HTERT RPE-1 (cell line): Measurements from ENCODE around the gene COG6.

Experiments used
- in situ Hi-C: fragments of 300-500 bp; cut with MboI; formaldehyde crosslinking; loops from 4 replicates; pipeline ENCODE4 v1.14.3; 2020; ENCODE audit warnings: low sequenced_read_pairs

Gene COG6

GRCh38 chr13:39767791-39768517 is 112.5 kb downstream of the COG6 start:
- in situ Hi-C loops: no loop called here

- in situ Hi-C loops: no loop called here
These were observed 113.5 kb downstream of the COG6 start for GRCh38 chr13:39768962-39769361.

- in situ Hi-C loops: no loop called here
These were observed 115.0 kb downstream of the COG6 start for GRCh38 chr13:39770221-39771090.

GRCh38 chr13:39773833-39774232 is 118.4 kb downstream of the COG6 start:
- in situ Hi-C loops: no loop called here

GRCh38 chr13:39776439-39776838 is 121.0 kb downstream of the COG6 start:
- in situ Hi-C loops: no loop called here

- in situ Hi-C loops: no loop called here
These were observed 121.6 kb downstream of the COG6 start for GRCh38 chr13:39777021-39777420.

- in situ Hi-C loops: no loop called here
These were observed 122.1 kb downstream of the COG6 start for GRCh38 chr13:39777527-39778061.

GRCh38 chr13:39779337-39780265 is 124.1 kb downstream of the COG6 start:
- in situ Hi-C loops: no loop called here

GRCh38 chr13:39780711-39781110 is 125.2 kb downstream of the COG6 start:
- in situ Hi-C loops: no loop called here

- in situ Hi-C loops: no loop called here
These were observed 125.9 kb downstream of the COG6 start for GRCh38 chr13:39781381-39781780.

- in situ Hi-C loops: no loop called here
These were observed 127.6 kb downstream of the COG6 start for GRCh38 chr13:39783051-39783450.

GRCh38 chr13:39784347-39784746 is 128.9 kb downstream of the COG6 start:
- in situ Hi-C loops: no loop called here

- in situ Hi-C loops: no loop called here
These were observed 130.6 kb downstream of the COG6 start for GRCh38 chr13:39786091-39786490.

GRCh38 chr13:39787086-39787487 is 131.6 kb downstream of the COG6 start:
- in situ Hi-C loops: no loop called here

- in situ Hi-C loops: no loop called here
These were observed 132.6 kb downstream of the COG6 start for GRCh38 chr13:39788102-39788501.

- in situ Hi-C loops: no loop called here
These were observed 134.0 kb downstream of the COG6 start for GRCh38 chr13:39789451-39789850.
